Activated T-helper 9 cell treated with anti-CD3 and anti-CD28 coated beads, Interleukin-2, amount 50 U/mL, for 16 hours (primary cell): ENCODE results near the gene NAT9.

ENCODE experiments used
- DNase-seq: peaks from one replicate; pipeline ENCODE4 v3.0.0-alpha.2; 2020; ENCODE audit warnings: low read depth

NAT9 gene

DNA sequence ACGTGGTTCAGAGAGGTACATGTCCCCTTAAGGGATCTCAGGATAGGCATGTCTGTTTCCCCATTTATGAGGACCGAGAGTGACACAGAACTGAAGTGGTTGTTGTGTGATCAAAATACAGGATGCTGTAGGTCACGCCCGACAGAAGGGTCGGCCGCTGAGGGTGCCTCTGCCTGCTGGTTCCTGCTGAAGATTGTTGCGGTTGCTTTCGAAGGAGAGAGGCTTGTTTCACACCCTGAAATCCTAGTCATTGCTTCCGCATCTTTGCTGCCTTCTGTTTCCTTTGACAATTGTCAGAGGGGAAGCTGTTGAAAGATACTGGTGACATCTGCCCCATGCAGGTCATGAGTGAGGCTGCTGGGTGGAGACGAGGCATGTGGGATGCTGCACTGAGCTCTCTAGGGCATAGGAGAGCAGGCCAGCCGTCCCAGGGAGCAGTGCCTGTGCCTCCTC, 3.8 kb upstream of the NAT9 start:
- peak; percentile 33 for DNase-seq

DNA sequence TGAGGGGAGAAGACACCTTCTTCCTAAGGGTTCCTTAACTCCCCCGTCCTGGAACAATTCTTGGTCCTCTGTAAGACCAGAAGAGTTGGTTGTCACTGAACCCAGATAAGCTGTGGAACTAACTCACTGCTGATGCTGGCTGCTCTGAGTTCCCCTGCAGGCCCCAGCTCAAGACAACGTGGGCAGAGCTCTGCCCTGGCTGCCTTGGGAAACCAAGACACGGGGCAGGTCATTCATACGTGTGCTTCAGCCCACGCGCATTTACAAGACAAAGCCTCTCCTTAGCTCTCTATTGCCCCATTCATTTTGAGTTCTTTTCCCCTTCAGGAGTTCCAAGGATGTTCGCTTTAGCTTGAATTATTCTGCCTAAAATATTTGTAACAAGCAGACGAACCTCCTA, 3.4 kb upstream of the NAT9 start:
- no peak for DNase-seq

DNA sequence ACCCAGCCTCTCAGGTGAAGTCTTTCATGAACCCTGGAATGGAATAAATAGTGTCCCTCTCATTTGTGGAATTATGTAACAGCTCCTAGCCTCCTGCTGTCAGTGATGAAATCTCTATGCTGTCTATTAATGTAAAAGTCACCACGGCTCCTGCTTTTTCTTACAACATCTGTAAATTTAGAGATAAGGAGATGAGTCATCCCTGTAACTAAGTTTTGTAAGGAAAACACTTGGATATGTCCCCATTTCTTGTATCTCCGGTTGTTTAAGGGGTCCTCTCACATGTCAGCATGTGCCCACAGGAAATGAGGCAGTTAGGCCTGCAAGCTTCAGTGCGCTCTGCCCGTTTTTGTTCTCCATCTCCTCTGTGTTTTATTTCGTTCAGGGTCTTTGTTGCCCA, 2.8 kb upstream of the NAT9 start:
- DNase-seq = no peak

DNA sequence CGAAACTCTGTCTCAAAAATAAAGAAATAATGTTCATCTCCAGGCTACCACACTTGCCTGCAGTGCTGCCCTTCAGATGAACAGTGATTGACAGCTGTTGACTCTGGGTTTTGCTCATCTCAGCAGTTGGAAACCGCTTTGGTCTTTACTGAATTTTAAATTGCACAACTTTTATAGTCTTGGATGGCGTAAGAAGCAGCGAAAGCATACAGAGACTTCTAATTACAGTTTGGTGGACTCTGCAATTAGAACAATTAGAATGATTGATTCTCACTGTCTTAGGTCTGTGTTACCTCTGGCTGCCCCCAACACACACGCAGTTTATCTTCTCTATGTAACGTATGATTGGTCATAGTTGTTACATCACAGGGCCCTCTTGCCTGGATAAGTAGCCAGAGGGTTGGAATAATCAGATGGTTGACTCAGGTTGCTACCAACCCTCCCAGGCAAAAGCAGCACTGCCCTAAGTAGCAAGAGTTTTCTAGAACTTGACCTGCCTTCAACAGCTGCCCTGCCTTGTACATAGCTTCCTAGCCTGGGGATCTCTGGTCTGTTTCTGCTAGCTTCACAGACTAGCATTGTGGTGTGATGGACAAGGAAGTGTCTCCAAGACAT, 1.9 kb upstream of the NAT9 start:
- no peak for DNase-seq

DNA sequence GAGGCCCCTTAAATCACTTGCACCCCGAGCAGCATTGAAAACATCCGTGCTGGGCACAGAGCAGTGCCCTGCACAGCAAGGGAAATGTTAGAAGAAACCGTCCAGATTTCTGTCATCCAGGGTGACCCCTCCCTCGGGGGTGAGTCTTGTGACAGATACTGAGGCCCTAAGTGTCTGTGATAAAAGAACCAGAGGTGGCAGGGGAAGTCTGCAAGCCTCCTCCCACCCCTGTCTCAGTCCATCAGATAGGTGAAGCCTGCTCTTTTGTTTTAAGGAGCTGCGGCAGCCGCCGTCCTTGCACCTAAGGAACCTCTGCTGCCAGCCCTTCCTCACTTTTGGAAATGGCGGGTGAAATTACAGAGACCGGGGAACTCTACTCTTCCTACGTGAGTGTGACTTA, 845 bp upstream of the NAT9 start:
- no peak for DNase-seq

DNA sequence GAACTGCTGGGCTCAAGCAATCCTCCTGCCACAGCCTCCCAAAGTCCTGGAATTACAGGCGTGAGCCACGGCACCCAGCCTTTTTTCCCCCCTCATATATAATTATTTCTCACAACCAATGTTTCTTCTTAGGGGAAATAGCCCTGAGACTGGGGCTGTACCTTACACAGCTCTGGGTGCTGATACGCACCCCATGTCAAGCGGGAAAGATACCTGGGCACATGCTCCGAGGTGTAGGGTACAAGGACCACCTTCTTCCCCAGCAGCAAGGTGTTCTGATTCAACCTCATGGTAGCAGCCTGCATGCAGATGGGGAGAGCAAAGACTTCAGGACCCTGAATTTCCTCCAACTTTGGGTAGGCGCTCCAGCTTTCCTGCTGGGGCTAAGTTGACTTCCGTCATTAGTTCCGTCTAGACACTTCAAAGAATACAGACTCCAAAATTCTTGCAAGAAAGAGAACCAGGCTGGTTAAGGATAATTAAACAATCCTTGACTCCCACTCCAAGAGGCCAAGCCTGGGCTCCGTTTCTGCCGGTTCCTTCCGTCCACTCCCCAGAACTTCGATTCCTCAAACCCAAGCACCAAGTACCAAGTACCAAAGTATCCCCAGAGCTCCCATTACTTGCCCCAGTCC, 619 bp downstream of the NAT9 start:
- no peak for DNase-seq

DNA sequence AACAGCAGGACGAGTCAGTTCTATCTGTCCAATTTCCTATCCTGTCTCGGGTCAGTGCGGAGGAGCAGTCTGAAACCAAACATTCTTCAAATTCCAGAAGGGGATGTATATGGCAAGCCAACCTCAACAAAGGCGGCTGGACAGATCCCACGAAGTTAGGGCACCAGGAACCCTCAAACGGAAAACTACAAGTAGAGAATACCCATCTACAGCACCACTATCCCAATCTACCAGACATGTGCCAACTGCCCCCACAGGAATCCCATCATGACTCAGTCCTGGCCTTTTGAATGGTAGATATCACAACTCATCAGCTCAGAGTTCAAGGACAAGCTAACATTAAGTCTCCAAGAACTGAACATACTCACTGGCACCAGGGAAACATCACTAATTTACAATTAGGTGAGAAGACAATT, 2.3 kb downstream of the NAT9 start:
- no peak for DNase-seq

DNA sequence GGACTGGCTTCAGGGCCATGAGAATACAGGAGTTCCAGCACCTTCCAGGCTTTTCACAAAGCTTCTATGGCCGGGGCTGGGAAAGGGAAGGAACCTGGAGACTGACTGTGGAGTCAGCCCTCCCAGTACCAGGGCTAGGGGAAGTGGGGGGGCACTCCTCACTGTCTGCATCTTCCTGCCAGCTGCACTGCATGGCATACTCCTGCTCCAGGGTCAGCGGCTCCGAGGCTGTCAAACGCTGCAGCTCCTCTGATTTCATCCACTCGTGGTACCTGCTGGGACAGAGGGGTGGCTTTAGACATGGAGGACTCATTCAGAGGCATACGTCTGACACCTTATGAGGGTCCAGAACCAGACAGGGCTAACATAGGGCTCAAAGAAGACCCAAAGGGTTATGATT, 2.7 kb downstream of the NAT9 start:
- DNase-seq = no peak

DNA sequence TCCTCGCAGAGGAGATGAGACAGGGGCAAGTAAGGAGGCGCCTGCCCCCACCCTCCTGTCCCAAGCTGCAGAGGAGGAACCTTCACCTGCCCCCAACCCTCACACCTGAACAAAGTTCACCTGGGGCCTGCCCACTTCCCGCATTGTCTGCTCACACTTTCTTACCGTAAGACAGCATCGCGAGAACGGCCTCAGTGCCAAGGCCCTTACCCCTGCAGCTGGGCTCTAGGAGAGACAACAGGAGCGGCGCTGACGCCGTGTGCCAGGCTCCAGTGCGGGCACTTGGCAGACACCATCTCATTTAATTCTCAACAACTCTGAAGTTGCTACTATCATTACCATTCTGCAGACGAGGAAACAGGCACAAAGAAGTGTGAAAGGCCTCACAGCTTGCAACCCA, 4.1 kb downstream of the NAT9 start:
- no peak for DNase-seq

DNA sequence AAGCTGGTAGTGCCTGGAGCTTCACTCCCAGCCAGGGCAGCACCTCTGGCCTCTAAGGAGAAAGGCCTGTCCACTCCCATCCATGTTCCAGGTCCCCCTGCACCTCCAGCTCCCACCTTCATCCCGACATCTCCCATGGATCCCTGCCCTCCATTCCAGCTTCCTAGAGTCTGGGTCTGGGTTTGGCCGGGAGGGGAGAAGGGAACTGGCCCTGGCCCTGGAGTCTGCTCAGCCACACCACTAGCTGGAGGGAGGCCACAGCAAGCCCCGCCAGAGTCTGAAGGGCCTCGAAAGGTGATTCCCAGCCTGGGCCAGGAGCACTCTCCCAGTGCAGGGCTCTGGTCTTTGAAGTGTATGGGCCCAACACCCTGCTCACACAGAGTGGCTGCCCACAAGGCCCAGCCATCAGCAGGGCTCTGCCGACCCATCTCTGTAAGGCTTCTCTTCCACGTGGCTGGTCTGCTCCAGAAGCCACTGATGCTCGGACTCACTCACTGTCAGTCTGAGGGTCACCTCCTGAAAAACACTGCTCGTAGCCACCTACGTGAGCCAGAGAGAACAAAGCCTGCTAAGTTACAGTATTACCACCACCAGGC, 4.7 kb downstream of the NAT9 start:
- DNase-seq = no peak

DNA sequence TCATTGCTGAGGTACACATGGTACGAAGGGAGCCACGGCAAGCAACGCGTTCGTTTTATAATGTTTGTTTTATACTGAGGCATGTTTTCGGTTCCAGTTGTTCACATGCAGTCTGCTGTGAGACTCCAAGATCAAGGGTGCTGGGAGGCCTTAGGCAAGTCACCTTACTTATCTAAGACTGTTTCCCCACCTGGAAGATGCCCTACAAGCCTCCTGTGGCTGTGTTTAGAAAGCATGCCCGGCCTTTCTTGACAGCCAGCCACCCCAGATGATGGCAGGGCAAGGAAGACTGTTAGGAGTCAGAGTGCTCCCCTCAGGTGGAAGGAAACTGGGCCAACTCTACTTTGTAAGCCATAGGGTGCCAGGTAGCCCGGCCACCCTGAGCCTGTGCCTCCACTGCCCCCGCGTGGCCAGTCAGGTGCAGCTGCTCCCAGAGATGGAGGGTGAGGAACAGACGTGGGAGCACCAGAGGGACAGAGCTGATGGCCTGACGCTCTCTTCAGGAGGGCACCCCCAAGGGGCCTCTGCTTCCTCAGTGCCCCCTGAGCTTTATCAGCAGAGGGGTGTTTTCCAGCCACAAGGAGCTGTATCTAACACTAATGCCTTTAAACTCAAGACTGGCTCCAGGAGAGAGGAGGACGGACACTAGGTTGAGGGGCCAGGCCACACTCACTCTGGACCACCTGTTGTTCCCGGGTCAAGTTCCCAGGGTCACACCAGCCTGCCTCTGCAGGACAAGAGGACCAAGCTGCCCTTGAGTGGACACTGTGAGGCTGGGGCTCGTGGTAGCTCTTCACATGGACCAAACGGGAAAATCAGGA, 5.4 kb downstream of the NAT9 start:
- DNase-seq = peak; percentile 56

DNA sequence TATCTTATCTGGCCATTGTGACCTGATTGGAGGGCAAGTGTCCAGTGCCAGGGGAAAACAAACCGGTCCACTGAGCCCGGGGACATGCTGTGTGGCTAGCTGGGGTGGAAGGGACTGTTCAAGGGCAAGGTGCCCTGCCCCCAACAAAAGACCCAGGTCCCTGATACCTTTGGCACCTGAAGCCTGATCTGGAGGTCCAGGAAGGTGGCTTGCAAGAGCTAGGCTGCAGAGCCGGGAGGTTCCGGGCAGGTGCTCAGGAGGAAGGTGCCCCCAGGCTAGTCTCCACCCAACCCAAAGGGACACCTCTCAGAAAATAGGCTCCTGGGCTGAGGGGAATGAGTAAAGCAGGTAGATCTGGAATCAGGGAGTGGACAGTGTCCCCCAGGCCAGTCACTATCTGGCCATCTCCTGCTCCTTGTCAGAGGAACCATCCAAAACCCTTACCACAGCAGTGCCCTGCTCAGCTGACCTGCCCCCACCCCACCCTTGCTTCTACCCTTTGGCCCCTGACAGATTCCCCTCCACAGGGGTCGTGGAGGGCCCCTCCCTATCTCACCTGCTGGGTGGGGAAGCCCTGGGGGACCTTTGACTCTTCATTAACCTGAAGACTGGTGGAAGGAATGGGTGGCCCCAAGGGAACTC, 6.2 kb downstream of the NAT9 start:
- no peak for DNase-seq

DNA sequence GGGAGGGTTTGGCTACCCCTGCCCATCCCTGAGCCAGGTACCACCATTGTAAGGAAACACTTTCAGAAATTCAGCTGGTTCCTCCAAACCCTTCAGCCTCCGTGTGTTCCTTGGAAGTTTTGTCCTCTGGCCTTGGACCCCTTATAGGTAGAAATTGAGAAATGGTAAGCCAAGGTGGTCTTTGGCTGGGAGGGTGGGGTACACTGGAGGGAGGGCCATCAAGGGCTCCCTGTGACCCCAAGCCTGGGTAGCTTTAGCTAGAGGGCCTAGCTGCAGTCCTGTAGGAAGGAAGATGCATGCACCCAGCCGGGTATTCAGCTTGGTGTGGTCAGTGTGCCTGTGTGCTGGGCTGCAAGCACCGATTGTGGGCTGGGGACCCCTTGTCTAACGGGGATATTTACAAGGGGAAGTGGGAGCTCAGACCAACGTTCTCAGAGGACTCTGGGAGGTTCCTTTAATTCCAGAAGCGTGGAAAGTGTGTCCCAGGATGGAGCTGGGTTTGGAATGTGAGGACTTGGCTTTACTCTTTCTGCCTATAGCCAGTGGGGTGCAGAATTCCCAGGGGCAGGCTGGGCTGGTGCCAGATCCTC, 6.8 kb downstream of the NAT9 start:
- no peak for DNase-seq

DNA sequence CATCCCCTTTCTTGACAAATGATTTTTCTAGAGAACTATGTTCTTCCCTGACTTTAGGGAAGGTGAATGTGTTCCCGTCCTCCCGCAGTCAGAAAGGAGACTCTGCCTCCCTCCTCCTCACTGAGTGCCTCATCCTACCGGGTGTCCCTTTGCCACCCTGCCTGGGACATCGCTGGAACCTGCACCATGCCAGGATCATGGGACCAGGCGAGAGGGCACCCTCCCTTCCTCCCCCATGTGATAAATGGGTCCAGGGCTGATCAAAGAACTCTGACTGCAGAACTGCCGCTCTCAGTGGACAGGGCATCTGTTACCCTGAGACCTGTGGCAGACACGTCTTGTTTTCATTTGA, 7.4 kb downstream of the NAT9 start:
- no peak for DNase-seq

DNA sequence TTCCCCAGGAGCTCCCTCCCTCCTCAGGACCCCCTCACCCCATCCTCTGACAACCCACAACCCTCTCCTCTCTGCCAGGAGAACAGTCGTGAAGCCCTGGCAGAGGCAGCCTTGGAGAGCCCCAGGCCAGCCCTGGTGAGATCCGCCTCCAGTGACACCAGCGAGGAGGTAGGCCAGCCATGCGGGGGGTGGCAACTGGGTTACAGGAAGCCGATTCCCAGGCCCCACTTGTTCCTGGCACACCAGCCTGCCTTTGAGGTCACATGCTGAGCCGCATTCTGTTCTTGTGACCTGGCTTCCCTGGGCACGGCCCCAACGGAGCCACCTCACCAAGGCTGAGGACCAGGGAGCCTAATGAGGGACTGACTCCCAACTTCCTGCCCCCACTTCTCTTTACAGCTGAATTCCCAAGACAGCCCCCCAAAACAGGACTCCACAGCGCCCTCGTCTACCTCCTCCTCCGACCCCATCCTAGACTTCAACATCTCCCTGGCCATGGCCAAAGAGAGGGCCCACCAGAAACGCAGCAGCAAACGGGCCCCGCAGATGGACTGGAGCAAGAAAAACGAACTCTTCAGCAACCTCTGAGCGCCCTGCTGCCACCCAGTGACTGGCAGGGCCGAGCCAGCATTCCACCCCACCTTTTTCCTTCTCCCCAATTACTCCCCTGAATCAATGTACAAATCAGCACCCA, 7.9 kb downstream of the NAT9 start:
- DNase-seq = no peak

DNA sequence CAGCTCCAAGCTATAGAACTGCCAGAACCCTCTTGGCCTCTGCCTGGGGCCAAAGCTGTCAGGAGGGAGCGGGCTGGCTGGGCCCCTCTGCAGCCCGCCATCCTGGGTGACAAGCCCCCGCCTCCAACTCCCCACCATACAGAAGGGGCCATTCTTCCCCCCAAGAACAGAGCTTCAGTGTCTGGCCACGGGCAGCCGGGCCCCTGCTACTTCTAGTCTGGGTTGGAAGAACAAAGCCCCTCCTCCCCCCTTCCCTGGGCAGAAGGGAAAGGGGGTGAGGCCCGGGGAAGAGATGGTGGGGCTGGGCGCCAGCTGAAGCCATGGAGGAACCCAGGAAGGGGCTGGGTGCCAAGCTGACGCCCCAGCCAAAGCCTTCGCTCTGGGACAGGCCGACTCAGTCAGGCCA, 9.0 kb downstream of the NAT9 start:
- DNase-seq = no peak

DNA sequence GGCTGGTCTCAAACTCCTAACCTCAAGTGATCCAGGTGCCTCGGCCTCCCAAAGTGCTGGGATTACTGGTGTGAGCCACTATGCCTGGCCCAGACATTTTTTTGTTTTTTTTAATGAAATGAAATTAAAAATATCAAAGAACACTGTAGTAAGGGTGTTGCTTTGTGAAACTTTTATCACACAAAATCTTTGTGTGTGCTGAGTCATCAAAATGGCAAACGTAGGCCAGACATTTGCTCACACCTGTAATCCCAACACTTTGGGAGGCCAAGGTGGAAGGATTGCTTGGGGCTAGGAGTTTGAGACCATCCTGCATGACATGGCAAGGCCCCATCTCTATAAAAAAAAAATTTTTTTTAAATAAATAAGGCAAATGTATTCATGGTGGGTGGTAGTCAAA, 9.7 kb downstream of the NAT9 start:
- no peak for DNase-seq

DNA sequence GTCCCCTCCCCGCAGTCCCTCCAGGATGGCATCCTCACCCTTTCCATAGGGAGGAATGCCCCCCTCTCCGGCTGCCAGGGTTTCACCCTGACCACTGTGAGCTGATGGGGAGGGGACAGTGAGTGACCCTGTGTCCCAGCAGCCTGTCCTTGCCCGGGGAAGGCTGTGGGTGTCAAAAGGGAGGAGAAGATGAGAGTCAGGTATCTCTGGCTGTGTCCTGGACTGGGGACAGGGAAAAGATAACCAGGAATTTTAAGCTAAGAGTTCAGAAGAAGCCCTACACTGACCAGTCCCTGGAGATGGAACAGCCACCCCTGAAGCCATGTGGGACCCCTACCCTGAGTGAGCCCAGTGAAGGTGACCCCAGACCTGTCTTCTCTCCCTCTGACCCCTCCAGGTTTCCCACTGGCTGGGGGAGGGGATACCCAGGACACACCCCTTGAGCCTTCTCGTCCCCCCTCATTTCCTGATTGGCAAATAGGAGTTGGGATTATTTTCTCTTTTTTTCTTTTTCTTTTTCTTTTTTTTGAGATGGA, 11.3 kb downstream of the NAT9 start:
- DNase-seq = no peak

DNA sequence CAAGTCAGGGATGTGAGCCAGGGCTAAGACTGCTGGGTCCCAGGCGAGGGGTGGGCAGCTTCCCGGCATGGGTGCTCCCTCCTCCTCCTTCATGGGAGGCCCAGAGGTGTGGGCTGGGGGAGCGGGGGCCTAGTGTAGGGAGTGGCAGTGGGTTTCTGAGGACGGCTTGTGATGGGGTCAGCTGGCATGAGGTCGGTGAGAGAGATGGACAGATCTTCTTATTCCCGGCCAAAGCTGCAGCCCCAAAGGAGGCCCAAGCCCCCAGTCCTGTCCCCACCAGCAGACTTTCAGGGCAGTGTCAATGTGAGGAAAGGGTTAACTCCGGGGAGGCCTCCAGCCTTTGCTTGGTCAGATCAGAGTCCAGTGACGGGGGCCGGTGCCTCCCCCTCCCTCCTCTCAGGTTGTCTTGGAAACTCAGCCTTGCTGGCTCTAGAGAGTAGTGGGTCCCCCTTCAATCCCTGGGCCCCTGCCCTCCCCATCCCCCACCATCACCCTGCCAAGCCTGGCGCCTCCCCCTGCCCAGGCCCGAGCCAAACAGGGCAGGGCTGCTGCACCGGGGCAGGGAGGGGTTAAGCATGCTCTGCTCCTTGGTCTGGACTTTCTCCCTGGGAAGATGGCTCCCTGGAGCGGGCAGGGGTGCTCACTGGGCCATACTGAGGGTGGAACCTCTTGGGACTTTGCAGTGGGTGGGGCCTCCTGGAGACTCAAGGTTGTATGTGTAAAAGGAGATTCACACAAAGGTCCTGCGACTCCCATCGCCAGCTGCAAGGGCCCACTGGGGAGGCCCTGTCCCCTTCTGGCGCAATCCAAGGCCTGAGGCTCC, 12.4 kb downstream of the NAT9 start:
- no peak for DNase-seq

DNA sequence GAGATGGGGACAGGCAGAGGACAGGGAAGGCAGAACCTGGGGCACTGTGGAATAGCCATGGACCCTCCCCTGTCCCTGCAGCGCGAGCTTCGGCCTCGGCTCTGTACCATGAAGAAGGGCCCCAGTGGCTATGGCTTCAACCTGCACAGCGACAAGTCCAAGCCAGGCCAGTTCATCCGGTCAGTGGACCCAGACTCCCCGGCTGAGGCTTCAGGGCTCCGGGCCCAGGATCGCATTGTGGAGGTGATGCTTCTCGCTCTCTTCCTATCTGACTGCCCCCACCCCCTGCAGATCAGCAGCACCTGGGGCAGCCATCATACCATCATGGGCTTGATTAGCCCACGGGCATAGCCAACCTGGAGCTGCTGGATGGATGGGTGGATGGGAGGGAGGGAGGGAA, 14.2 kb downstream of the NAT9 start:
- no peak for DNase-seq
